Activated T-helper 17 cell treated with anti-CD3 and anti-CD28 coated beads, Interleukin-2, amount 50 U/mL, for 72 hours (primary cell): ENCODE measurements around the gene AKT1. TPM values are rescaled to one million over a fixed set of nuclear protein-coding genes. Genes with fewer than 3 reads are reported as not detected.
"Not testable (repeated sequence)": the region's sequence is repeated elsewhere in the genome, so short reads cannot be mapped to it uniquely, and the experiment has no call there.

Experiments used
- ATAC-seq: fragments of 150-1000 bp; cut with Tn5 transposase; replicated peaks from 2 replicates; pipeline ENCODE4 v1.10.0; 2021; ENCODE audit warnings: mild to moderate bottlenecking, moderate library complexity
- H3K27ac Mint-ChIP-seq: one replicate; pipeline ENCODE4 v1.8.0; 2022; ENCODE audit warnings: mixed read lengths
- H3K27me3 Mint-ChIP-seq: one replicate; pipeline ENCODE4 v1.8.0; 2022; ENCODE audit warnings: mixed read lengths
- H3K36me3 Mint-ChIP-seq: one replicate; pipeline ENCODE4 v1.8.0; 2022; ENCODE audit warnings: low read depth, mild to moderate bottlenecking, mixed read lengths
- H3K4me1 Mint-ChIP-seq: one replicate; pipeline ENCODE4 v1.8.0; 2022; ENCODE audit warnings: mixed read lengths
- H3K4me3 Mint-ChIP-seq: one replicate; pipeline ENCODE4 v1.8.0; 2022; ENCODE audit warnings: mild to moderate bottlenecking, mixed read lengths
- H3K9me3 Mint-ChIP-seq: one replicate; pipeline ENCODE4 v1.8.0; 2022; ENCODE audit warnings: mixed read lengths
- total RNA-seq, 2 donors: library from RNA; stranded (reverse); gene quantifications; one replicate each; pipeline ENCODE4 v1.2.3, GENCODE V29; 2022

Gene AKT1
- total RNA-seq, 2 donors from 2014 or later = 81.3 to 160 TPM

- ATAC-seq = no peak
- no peaks in the 10 kb centered on the region for H3K9me3 Mint-ChIP-seq
- peak overlapping the region; percentile 93 for H3K4me3 Mint-ChIP-seq
- peaks cover 16% of the 10 kb centered on the region for H3K4me1 Mint-ChIP-seq
- H3K27ac Mint-ChIP-seq = peak overlapping the region; percentile 89
- H3K36me3 Mint-ChIP-seq = peaks cover 41% of the 10 kb centered on the region
- H3K27me3 Mint-ChIP-seq = no peaks in the 10 kb centered on the region
These were observed 41.9 kb downstream of the AKT1 start for GRCh38 chr14:104753528-104754212.

- H3K36me3 Mint-ChIP-seq = peaks cover 34% of the 10 kb centered on the region
- peaks cover 16% of the 10 kb centered on the region for H3K4me1 Mint-ChIP-seq
- no peaks in the 10 kb centered on the region for H3K9me3 Mint-ChIP-seq
- no peaks in the 10 kb centered on the region for H3K27me3 Mint-ChIP-seq
- H3K4me3 Mint-ChIP-seq = peak within 1 kb of the TSS; percentile 93
- peak; percentile 94 for ATAC-seq
- peak within 1 kb of the TSS; percentile 89 for H3K27ac Mint-ChIP-seq
These were observed 42.6 kb downstream of the AKT1 start, which contains the start of gene SIVA1 for GRCh38 chr14:104752735-104753527. Gene SIVA1 (plus strand): TSS chr14:104753147. CDS start chr14:104753202, 55 bp downstream.

- peak; percentile 1 for ATAC-seq
- H3K4me1 Mint-ChIP-seq = peaks cover 16% of the 10 kb centered on the region
- peaks cover 28% of the 10 kb centered on the region for H3K36me3 Mint-ChIP-seq
- peak overlapping the region; percentile 93 for H3K4me3 Mint-ChIP-seq
- peak overlapping the region; percentile 89 for H3K27ac Mint-ChIP-seq
- no peaks in the 10 kb centered on the region for H3K9me3 Mint-ChIP-seq
- no peaks in the 10 kb centered on the region for H3K27me3 Mint-ChIP-seq
These were observed 43.2 kb downstream of the AKT1 start for GRCh38 chr14:104752423-104752734.

GRCh38 chr14:104751539-104752422, 43.8 kb downstream of the AKT1 start:
- Mint-ChIP-seq H3K27me3 (no peaks in the 10 kb centered on the region), H3K36me3 (peaks cover 23% of the 10 kb centered on the region), H3K4me1 (peaks cover 16% of the 10 kb centered on the region), H3K27ac (peak overlapping the region; percentile 89), H3K4me3 (peak overlapping the region; percentile 93), H3K9me3 (no peaks in the 10 kb centered on the region)
- ATAC-seq = no peak

- H3K27ac Mint-ChIP-seq, H3K27me3 Mint-ChIP-seq, H3K9me3 Mint-ChIP-seq, ATAC-seq: not testable (repeated sequence)
- peaks cover 23% of the 10 kb centered on the region for H3K36me3 Mint-ChIP-seq
- H3K4me1 Mint-ChIP-seq = peaks cover 20% of the 10 kb centered on the region
- H3K4me3 Mint-ChIP-seq = peak overlapping the region; percentile 12
These were observed 44.8 kb downstream of the AKT1 start for GRCh38 chr14:104750753-104751057.

- Mint-ChIP-seq H3K4me3 (no peak overlapping the region), H3K9me3 (no peaks in the 10 kb centered on the region), H3K27ac (no peak overlapping the region), H3K4me1 (peaks cover 19% of the 10 kb centered on the region), H3K27me3 (no peaks in the 10 kb centered on the region), H3K36me3 (peaks cover 19% of the 10 kb centered on the region)
- ATAC-seq = no peak
These were observed 45.3 kb downstream of the AKT1 start for GRCh38 chr14:104750056-104750752.

- Mint-ChIP-seq H3K4me1 (peaks cover 11% of the 10 kb centered on the region), H3K4me3 (no peak overlapping the region), H3K9me3 (no peaks in the 10 kb centered on the region)
These were observed 46.4 kb downstream of the AKT1 start for GRCh38 chr14:104749111-104749649.

GRCh38 chr14:104747876-104748275, 47.7 kb downstream of the AKT1 start:
- Mint-ChIP-seq H3K27ac (no peak overlapping the region), H3K36me3 (peaks cover 2% of the 10 kb centered on the region), H3K9me3 (no peaks in the 10 kb centered on the region), H3K27me3 (no peaks in the 10 kb centered on the region), H3K4me3 (no peak overlapping the region), H3K4me1 (peaks cover 4% of the 10 kb centered on the region)
- ATAC-seq = no peak

More at GRCh38 chr14:104749111-104749649, 46.4 kb downstream of the AKT1 start:
- Mint-ChIP-seq H3K27ac (no peak overlapping the region), H3K27me3 (no peaks in the 10 kb centered on the region), H3K36me3 (peaks cover 12% of the 10 kb centered on the region)
- ATAC-seq = no peak

GRCh38 chr14:104746934-104747481, 48.5 kb downstream of the AKT1 start:
- H3K36me3 Mint-ChIP-seq = no peaks in the 10 kb centered on the region
- no peaks in the 10 kb centered on the region for H3K9me3 Mint-ChIP-seq
- H3K4me3 Mint-ChIP-seq = no peak overlapping the region
- H3K27me3 Mint-ChIP-seq = no peaks in the 10 kb centered on the region
- H3K27ac Mint-ChIP-seq = no peak overlapping the region
- no peak for ATAC-seq
- peaks cover 4% of the 10 kb centered on the region for H3K4me1 Mint-ChIP-seq

GRCh38 chr14:104746071-104746545, 49.4 kb downstream of the AKT1 start:
- peak; percentile 87 for ATAC-seq
- Mint-ChIP-seq H3K4me1 (peaks cover 4% of the 10 kb centered on the region), H3K4me3 (peak overlapping the region; percentile 28), H3K27ac (no peak overlapping the region), H3K27me3 (no peaks in the 10 kb centered on the region), H3K9me3 (no peaks in the 10 kb centered on the region), H3K36me3 (no peaks in the 10 kb centered on the region)

- ATAC-seq = no peak
- H3K27ac Mint-ChIP-seq = no peak overlapping the region
- H3K27me3 Mint-ChIP-seq = no peaks in the 10 kb centered on the region
- peaks cover 4% of the 10 kb centered on the region for H3K4me1 Mint-ChIP-seq
- peak overlapping the region; percentile 28 for H3K4me3 Mint-ChIP-seq
- no peaks in the 10 kb centered on the region for H3K9me3 Mint-ChIP-seq
- no peaks in the 10 kb centered on the region for H3K36me3 Mint-ChIP-seq
These were observed 50.1 kb downstream of the AKT1 start for GRCh38 chr14:104745431-104745830.

- Mint-ChIP-seq H3K4me1 (peaks cover 4% of the 10 kb centered on the region), H3K4me3 (no peak overlapping the region), H3K27ac (no peak overlapping the region), H3K36me3 (no peaks in the 10 kb centered on the region), H3K9me3 (no peaks in the 10 kb centered on the region), H3K27me3 (no peaks in the 10 kb centered on the region)
- no peak for ATAC-seq
These were observed 51.1 kb downstream of the AKT1 start for GRCh38 chr14:104744484-104744883.

- no peak for ATAC-seq
- H3K36me3 Mint-ChIP-seq = no peaks in the 10 kb centered on the region
- H3K27ac Mint-ChIP-seq = no peak overlapping the region
- H3K9me3 Mint-ChIP-seq = no peaks in the 10 kb centered on the region
- no peak overlapping the region for H3K4me3 Mint-ChIP-seq
- no peaks in the 10 kb centered on the region for H3K27me3 Mint-ChIP-seq
- peaks cover 4% of the 10 kb centered on the region for H3K4me1 Mint-ChIP-seq
These were observed 51.8 kb downstream of the AKT1 start for GRCh38 chr14:104743461-104744380.
